Mucosa of stomach (tissue), 1 donor: Measurements from ENCODE around the gene EPOP.
A peak's percentile ranks its signal among the peaks of the same experiment; 100 is the strongest.

Experiments
- H3K27me3 ChIP-seq: one replicate; pipeline ENCODE4 v1.7.0; 2013; ENCODE audit warnings: mild to moderate bottlenecking, low read length; ENCODE audit not compliant: control insufficient read depth, insufficient read depth
- H3K36me3 ChIP-seq: one replicate; pipeline ENCODE4 v1.7.0; 2013; ENCODE audit warnings: low read length; ENCODE audit not compliant: control insufficient read depth, insufficient read depth
- H3K4me1 ChIP-seq: one replicate; pipeline ENCODE4 v1.7.0; 2013; ENCODE audit warnings: mild to moderate bottlenecking, low read length; ENCODE audit not compliant: control insufficient read depth, insufficient read depth
- H3K4me3 ChIP-seq: one replicate; pipeline ENCODE4 v1.7.0; 2013; ENCODE audit warnings: low read length
- H3K9ac ChIP-seq: one replicate; pipeline ENCODE4 v1.7.0; 2013; ENCODE audit warnings: mild to moderate bottlenecking, low read length, moderate library complexity
- H3K9me3 ChIP-seq: one replicate; pipeline ENCODE4 v1.7.0; 2013; ENCODE audit warnings: mild to moderate bottlenecking, low read length, moderate library complexity; ENCODE audit not compliant: control insufficient read depth
- donor health status: Pancreatic carcinoma.

The EPOP gene

DNA sequence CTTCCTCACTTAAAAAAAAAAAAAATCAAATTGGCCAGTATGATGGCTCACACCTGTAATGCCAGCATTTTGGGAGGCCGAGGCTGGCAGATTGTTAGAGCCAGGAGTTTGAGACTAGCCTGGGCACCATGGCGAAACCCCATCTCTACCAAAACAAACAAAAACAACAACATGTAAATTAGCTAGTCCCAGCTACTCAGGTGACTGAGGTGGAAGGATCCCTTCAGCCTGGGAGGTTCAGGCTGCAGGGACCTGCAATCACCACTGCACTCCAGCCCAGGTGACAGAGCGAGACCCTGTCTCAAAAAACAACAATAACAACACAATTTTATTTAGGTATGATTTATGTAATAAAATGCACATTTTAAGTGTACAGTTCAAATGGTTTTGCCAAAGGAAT lies 6.3 kb upstream of the EPOP start:
- H3K4me3 ChIP-seq, result no peak overlapping the region
- H3K9me3 ChIP-seq, result no peaks in the 10 kb centered on the region
- H3K36me3 ChIP-seq, result no peaks in the 10 kb centered on the region
- peaks cover under 1% of the 10 kb centered on the region for H3K27me3 ChIP-seq
- peaks cover 4% of the 10 kb centered on the region for H3K4me1 ChIP-seq
- H3K9ac ChIP-seq, result no peak overlapping the region

DNA sequence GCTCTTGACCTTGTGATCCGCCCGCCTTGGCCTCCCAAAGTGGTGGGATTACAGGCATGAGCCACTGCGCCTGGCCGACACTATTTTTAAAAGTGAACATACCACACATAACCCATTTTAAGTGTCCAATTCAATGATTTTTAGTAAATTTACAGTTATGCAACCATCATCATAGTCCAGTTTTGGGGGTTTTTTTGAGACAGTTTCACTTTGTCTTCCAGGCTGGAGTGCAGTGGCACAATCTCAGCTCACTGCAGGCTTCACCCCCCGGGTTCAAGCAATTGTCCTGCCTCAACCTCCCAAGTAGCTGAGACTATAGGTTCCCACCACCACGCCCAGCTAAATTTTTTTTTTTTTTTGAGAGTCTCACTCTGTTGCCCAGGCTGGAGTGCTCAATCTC lies 3.1 kb upstream of the EPOP start:
- no peaks in the 10 kb centered on the region for H3K36me3 ChIP-seq
- no peak overlapping the region for H3K9ac ChIP-seq
- H3K4me3 ChIP-seq, result no peak overlapping the region
- peaks cover 15% of the 10 kb centered on the region for H3K4me1 ChIP-seq
- peaks cover 31% of the 10 kb centered on the region for H3K27me3 ChIP-seq
- no peaks in the 10 kb centered on the region for H3K9me3 ChIP-seq

GRCh38 chr17:38676706-38677504 lies 2.1 kb upstream of the EPOP start:
- Histone ChIP-seq H3K9me3 (no peaks in the 10 kb centered on the region), H3K4me1 (peaks cover 15% of the 10 kb centered on the region), H3K9ac (no peak overlapping the region), H3K36me3 (no peaks in the 10 kb centered on the region), H3K27me3 (peaks cover 40% of the 10 kb centered on the region), H3K4me3 (peak overlapping the region; percentile 9)

DNA sequence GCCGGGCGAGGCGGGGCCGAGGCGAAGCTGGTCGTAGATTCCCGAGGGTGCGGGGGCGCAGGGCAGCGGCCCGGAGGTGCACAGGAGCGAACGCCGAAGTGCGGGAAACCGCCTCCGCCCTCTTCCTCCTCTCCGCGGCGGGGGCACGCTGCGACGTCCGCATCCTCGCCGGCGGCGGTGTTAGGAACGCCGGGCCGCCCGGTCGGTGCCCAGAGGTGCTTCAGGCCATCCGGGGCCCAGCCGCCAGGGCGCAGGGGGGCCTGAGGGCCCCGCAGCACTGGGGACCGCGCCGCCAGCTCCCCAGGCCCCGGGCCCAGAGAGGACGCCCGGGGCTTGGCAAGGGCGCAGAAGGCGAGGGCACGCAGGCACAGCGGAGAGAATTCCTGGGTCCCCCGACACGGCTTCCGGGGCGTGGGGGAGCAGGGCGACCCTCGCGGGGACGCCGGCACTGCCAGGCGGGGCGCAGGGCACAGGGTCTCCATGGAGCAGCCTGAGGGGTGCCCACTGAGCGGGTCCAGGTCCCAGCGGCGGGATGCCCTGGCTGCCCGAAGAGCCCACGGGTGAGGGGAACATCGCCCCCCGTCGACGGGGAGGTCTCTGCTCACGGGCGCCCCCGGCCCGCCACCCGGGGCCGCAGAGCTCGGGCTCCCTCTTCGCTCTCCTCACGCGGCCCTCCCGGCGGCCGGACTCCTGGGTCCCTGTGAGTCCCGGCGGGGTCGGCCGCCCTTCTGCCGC lies 576 bp downstream of the EPOP start:
- Histone ChIP-seq H3K9ac (no peak overlapping the region), H3K27me3 (peaks cover 63% of the 10 kb centered on the region), H3K9me3 (no peaks in the 10 kb centered on the region), H3K4me1 (peaks cover 15% of the 10 kb centered on the region), H3K36me3 (no peaks in the 10 kb centered on the region), H3K4me3 (no peak overlapping the region)

- peaks cover 15% of the 10 kb centered on the region for H3K4me1 ChIP-seq
- no peak overlapping the region for H3K9ac ChIP-seq
- no peaks in the 10 kb centered on the region for H3K36me3 ChIP-seq
- H3K27me3 ChIP-seq, result peaks cover 68% of the 10 kb centered on the region
- no peak overlapping the region for H3K4me3 ChIP-seq
- H3K9me3 ChIP-seq, result no peaks in the 10 kb centered on the region
Measured at GRCh38 chr17:38673707-38674013, 1.1 kb downstream of the EPOP start.

GRCh38 chr17:38672788-38673706 lies 1.7 kb downstream of the EPOP start:
- Histone ChIP-seq H3K36me3 (no peaks in the 10 kb centered on the region), H3K27me3 (peaks cover 74% of the 10 kb centered on the region), H3K4me1 (peaks cover 15% of the 10 kb centered on the region), H3K9me3 (no peaks in the 10 kb centered on the region), H3K9ac (no peak overlapping the region), H3K4me3 (no peak overlapping the region)

GRCh38 chr17:38671939-38672720 lies 2.6 kb downstream of the EPOP start:
- H3K27me3 ChIP-seq, result peaks cover 74% of the 10 kb centered on the region
- peaks cover 12% of the 10 kb centered on the region for H3K4me1 ChIP-seq

GRCh38 chr17:38669520-38669919 lies 5.2 kb downstream of the EPOP start:
- H3K4me1 ChIP-seq, result peaks cover 6% of the 10 kb centered on the region
- H3K36me3 ChIP-seq, result no peaks in the 10 kb centered on the region
- peaks cover 62% of the 10 kb centered on the region for H3K27me3 ChIP-seq
- H3K4me3 ChIP-seq, result no peak overlapping the region
- H3K9me3 ChIP-seq, result no peaks in the 10 kb centered on the region
- H3K9ac ChIP-seq, result no peak overlapping the region

More at GRCh38 chr17:38671939-38672720, 2.6 kb downstream of the EPOP start:
- H3K4me3 ChIP-seq, result no peak overlapping the region
- H3K9me3 ChIP-seq, result no peaks in the 10 kb centered on the region
- no peaks in the 10 kb centered on the region for H3K36me3 ChIP-seq
- H3K9ac ChIP-seq, result no peak overlapping the region

DNA sequence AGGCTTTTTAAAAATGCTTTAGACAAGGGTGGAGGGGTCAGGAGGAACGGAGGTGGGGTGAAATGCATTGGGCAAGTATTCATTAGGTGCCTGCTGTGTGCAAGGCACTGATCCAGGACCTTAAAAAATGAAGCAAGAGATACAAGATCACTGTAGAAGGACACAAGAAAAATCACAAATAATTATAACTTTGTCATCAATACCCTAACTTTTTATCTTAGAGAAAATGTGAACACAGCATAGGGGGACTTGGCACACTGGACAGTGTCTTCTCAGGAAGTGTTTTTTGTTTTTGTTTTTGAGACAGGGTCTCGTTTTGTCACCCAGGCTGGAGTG lies 7.0 kb downstream of the EPOP start:
- no peak overlapping the region for H3K9ac ChIP-seq
- H3K27me3 ChIP-seq, result peaks cover 50% of the 10 kb centered on the region
- H3K36me3 ChIP-seq, result no peaks in the 10 kb centered on the region
- no peaks in the 10 kb centered on the region for H3K9me3 ChIP-seq
- H3K4me3 ChIP-seq, result no peak overlapping the region
- no peaks in the 10 kb centered on the region for H3K4me1 ChIP-seq

- peaks cover 45% of the 10 kb centered on the region for H3K27me3 ChIP-seq
- H3K4me3 ChIP-seq, result no peak overlapping the region
- no peaks in the 10 kb centered on the region for H3K9me3 ChIP-seq
- no peak overlapping the region for H3K9ac ChIP-seq
- no peaks in the 10 kb centered on the region for H3K4me1 ChIP-seq
- H3K36me3 ChIP-seq, result no peaks in the 10 kb centered on the region
Measured at GRCh38 chr17:38667099-38667786, 7.5 kb downstream of the EPOP start.

DNA sequence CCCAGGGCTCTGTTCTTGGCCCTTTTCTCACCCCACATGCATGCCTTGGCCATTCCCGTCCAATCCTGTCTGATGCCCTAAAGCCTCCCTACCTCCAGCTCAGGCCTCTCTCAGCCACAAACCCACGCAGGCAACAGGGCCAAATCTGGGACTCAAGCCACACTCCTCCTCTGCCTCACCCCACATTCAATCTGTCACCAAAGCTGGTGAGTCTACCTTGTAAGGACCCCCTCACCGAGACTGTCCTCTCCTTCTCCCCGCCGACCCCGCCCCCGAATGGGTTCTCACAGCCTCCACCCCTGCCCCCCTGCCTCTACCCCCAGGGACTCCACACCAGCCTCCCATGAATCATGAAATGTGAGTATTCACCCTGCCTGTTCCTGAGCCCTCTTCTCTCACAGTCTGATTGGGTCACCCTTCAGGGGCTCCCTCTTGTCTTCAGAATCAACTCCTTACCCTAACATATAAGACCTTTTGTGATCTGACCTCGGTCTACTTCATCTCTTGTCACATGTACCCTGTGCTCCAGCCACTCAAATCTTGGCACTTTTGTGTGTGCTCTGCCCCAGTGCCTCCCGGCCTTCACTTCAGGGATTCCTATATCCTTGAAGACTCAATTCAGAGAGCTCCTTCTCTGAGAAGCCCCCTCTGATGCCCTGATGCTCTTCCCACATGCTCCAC lies 10.7 kb downstream of the EPOP start:
- Histone ChIP-seq H3K4me3 (no peak overlapping the region), H3K27me3 (peaks cover 18% of the 10 kb centered on the region), H3K9me3 (no peaks in the 10 kb centered on the region), H3K9ac (no peak overlapping the region), H3K4me1 (no peaks in the 10 kb centered on the region), H3K36me3 (no peaks in the 10 kb centered on the region)
